Stimulated activated CD8-positive, alpha-beta memory T cell treated with anti-CD3 and anti-CD28 coated beads, Interleukin-7, amount 100 ng/mL, for 1 hour (primary cell): ENCODE results near the gene THRB.

ENCODE experiments used
- DNase-seq, 2 donors: peaks; one replicate each; pipeline ENCODE4 v3.0.0-alpha.2; 2020; ENCODE audit warnings: low read depth in 2 of 2

Gene THRB

GRCh38 chr3:24182756-24183155 lies 311.9 kb downstream of the THRB start:
- no peak for DNase-seq

DNA sequence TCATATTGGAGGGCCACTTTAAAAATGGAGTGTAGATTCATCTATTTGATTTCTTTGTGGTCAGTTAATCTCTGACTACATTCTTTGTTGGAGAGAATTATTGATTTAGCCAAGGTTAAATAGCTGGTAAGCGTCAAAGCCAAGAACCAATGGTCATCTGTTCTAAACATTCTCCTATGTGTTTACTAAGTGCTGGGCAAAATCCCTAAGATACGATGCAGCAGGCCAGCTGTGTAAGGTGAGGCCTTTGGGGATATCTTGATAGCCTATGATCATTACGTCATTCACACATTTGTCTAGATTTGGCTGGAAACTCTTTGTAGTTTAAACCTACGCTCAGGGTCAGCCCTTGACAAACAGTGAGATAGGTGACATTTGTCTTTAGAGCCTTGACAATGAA lies 313.4 kb downstream of the THRB start:
- DNase-seq, result no peak

DNA sequence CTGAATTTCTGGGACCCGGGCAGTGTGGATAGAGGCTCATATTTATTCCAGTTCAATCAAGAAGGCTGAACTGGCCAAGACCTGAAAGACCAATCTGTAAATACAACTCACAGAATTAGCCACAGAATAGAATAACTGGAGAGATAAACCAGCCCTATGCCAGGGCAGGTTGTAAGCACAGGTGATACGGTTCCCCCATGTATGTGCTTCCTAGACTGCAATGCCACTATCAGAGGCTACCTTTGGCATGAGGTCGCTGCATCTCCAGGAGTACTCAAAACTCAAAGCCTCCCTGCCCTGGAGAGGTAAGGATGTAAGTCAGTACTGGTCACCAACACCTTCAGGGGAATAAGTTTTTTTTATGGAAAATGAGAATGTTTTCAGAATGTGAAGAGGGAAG lies 314.0 kb downstream of the THRB start:
- no peak for DNase-seq

GRCh38 chr3:24177201-24177600 lies 317.4 kb downstream of the THRB start:
- DNase-seq, result no peak

DNA sequence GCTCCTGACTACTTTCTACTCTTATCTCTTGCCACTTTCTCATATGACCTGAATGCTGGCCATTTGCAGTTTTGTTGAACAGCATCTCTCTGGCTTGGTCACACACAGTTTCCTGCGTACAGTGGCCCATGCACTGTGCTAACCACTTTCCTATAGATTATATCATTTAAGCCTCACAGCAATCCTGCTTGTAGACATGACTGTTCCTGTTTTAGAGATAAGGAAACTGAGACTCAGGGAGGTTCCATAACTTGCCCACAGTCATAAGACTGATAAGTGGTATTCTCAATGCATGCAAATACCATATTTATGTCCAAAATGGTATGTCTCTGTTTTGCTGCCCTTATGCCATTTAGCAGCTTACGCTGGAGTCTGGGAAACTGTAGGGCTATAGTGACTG lies 320.0 kb downstream of the THRB start:
- DNase-seq, result no peak

GRCh38 chr3:24168977-24169376 lies 325.7 kb downstream of the THRB start:
- no peak for DNase-seq

DNA sequence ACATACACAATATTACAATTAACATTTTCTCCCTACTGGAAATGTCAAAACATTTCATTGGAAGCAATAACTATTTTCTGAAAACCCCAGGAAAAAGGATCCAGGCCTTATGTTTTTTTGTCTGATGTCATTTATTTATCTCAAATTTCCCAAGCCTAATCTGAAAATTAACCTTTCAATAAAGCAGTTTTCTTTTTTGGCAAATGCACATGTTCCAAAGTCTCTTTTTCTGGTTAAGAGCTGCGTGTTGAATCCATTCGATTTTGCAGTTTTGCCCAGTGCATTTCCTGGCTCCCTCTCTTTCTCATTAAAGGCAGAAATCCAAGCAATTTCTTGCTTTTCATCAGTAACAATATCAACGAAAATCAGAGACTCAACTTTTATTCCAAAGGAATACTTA lies 327.2 kb downstream of the THRB start:
- no peak for DNase-seq

GRCh38 chr3:24166515-24166914 lies 328.1 kb downstream of the THRB start:
- DNase-seq, result no peak

DNA sequence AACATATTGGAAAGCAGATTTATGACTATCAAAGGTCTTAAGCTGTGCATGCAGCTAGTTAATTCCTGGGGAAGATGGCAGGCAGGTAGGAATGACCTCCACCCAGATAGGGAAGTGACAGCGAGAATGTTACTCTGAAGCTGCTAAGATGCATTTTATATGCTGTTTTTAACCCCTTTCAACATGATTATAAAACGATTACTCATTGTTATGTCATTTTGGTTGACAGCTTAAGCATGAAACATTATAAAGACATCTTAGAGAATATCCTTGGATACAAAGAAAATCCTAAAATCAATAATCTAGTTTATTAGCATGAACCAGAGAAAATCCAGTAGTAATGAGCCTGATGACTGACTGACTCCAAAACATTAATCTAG lies 329.1 kb downstream of the THRB start:
- DNase-seq, result no peak

DNA sequence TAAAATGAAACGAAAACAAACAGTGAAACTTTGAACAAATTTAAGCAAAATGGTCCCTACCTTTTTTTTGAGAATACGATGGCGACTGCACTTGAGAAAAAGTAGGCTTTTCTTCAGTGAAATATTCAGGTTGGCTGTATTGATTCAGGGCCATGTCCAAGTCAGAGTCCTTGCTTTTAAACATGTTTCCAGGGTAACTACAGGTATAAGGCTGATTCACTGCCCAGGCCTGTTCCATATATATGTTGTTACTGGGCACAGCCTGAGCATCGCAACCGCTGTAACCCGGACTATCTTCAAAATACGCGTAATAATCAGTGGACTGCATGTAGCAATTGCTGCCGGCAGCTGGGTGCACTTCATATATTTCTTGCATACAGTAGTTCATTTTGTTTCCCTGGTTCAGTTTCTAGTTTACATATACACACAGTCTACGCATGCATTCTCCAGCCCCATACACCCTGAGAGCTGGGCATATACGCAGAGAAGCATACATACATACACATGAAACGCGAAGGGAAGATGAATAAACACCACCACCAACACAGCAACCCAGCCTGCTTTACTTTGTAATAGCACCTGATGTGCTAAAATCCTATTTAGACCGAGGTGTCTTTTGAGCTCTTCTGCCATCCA lies 329.6 kb downstream of the THRB start:
- no peak for DNase-seq

GRCh38 chr3:24162929-24163328 lies 331.7 kb downstream of the THRB start:
- DNase-seq, result no peak

- no peak for DNase-seq
Observed at GRCh38 chr3:24161841-24162240, 332.8 kb downstream of the THRB start.

- DNase-seq, result no peak
Observed at GRCh38 chr3:24160424-24161095, 334.1 kb downstream of the THRB start.

- no peak for DNase-seq
Observed at GRCh38 chr3:24158761-24159454, 335.7 kb downstream of the THRB start.

- DNase-seq, result no peak
Observed at GRCh38 chr3:24157106-24157505, 337.5 kb downstream of the THRB start.

DNA sequence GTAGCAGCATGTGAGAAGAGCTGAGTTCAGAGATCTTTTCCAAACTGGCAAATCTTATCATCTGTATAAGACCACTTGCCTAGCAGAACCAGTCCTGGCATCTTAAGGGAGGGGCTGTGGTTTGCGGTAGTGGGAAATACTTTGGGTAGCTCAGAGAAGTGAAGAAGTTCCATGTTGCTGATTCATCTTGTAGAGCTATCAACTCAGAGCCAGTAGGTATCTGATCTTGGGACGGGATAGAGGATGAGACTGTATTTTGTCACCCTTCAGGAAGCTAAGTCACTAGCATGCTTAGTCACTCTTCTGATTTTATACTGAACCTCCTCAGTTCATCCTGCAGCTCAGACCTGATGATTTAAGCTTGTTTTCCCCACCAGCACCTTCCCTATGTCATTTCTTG lies 338.2 kb downstream of the THRB start:
- DNase-seq, result no peak

GRCh38 chr3:24155276-24155675 lies 339.4 kb downstream of the THRB start:
- DNase-seq, result no peak

GRCh38 chr3:24154781-24155180 lies 339.9 kb downstream of the THRB start:
- DNase-seq, result no peak

GRCh38 chr3:24154013-24154695 lies 340.5 kb downstream of the THRB start:
- DNase-seq, result no peak

DNA sequence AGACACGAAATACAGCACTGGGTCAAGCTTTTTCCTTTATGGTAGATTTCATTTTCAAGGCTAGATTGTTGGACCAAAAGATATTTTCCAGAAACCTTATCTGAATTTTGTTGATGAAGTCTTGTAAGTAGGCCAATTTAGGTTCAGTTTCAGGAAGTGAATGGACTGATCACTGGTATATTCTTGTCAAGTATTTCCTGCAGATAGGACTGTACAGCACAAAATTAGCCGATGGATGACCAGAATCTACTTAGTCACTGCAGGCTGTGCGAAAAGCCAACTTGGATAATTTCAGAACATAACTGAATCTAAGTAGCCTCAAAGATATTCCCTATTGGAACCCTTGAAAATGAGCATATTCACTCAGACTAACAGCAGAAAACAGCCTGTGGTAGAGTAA lies 343.1 kb downstream of the THRB start:
- DNase-seq, result no peak

DNA sequence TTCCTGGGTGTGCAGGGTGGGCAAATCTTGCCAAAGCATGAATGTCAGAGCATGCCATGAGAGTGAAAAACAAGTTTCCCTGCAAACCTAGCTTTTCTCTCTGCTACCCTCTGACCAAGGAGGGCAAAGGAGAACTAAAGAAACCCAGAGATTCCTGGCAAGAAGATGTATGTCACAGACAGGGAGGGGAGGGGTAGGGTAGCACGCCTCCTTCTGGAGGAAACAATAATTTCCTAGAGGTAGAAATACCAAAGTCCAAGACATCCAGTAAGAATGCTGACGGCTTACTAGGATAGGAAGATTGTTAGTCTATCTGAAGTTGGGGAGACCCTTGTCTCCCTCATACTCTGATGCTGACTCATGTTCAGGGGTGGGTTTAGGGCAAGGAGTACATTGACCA lies 345.6 kb downstream of the THRB start:
- DNase-seq, result no peak

GRCh38 chr3:24145981-24146822 lies 348.4 kb downstream of the THRB start:
- no peak for DNase-seq
